GM23248 (cell line): Measurements from ENCODE around the gene SAMD1.

Experiments
- EZH2 ChIP-seq: fragments of 200-600 bp; sonication (generic); IDR thresholded peaks from 2 replicates; pipeline ENCODE4 v1.6.1; 2018; ENCODE audit warnings: antibody characterized with exemption, mild to moderate bottlenecking; ENCODE audit not compliant: insufficient read depth, poor library complexity, severe bottlenecking
- EZH2phosphoT487 ChIP-seq: fragments of 200-600 bp; sonication (generic); IDR thresholded peaks from 2 replicates; pipeline ENCODE4 v1.6.1; 2018; ENCODE audit warnings: antibody characterized with exemption, moderate library complexity, mild to moderate bottlenecking, low read depth; ENCODE audit not compliant: insufficient read depth

DNA sequence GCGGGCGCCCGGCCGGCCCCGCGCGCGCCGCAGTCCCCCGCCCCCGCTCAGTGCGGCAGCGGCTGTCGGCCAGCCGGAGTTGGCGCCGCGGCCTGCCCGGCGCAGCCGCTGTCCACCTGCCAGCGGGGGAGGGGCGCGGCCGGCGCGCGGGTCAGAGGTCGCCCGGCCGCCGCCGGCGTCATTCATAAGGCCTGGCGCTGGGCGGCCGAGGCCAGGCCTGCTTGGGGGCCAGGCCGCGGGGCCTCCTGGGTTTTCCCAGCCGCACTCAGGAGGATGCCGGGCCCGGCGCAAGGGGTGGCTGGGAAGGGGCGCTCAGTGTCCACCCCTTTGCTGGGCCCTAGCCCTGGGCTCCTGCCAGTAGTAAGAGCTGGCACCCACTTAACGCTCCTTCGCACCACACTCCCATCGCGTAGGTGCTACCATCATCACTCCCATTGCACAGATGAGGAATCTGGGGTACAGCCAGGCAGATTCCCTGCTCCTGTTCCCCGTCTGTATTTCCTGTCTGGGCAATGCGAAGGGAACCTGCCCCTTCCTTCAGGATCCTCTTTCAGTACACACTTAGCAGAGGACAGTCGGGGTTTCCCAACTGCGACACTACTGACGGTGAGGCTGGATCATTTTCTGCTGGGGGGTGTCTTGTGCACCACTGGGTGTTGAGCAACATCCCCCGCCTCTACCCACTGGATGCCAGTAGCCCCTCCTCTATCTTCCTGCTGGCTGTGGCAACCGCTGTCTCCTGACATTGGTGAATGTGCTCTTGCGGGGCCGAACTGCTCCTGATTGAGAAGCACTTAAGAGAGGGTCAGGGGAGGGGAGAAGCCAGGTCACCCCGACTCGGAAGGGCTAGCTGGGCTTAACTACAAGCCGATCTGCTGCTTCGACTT lies 27.9 kb upstream of the SAMD1 start:
- TF ChIP-seq EZH2 (no peak), EZH2phosphoT487 (no peak)
